ENCODE results near the gene TGFBR2. TPM values are rescaled to one million over a fixed set of nuclear protein-coding genes. Genes with fewer than 3 reads are reported as not detected.

Gene TGFBR2
- total and polyA plus RNA-seq, 10 of the 15 experiments (the other 5 are each of a cell fraction or from before 2014, with no cell fraction given), result 0.02 to 0.98 (median 0.18) TPM; not detected in 1

DNA sequence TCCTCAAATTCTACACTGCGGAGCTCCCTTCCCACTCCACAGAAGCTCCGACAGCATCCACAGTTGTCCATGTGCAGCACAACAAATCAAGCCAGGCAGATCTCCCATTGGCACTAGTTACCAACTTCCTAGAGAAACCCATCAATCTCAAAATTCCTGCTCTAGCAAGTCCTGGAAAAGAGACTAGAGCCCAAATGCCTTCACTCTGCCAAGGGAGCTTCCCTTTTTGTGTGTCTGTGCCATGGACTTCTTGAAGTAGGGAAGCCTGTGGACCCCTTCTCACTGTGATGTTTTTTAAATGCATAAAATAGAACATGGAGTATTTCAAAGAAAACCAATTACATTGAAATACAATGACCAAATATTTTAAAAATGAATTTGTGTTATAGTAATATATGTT, 59.1 kb downstream of the TGFBR2 start:
- POLR2A ChIA-PET, result no interaction called here
- Histone ChIP-seq H4K20me1 (ENCODE audit: control insufficient read depth, insufficient read depth) (no peaks in the 10 kb centered on the region), H3K9me3 (replicated peaks; ENCODE audit: control insufficient read depth, insufficient read depth, low read length) (no peaks in the 10 kb centered on the region), H3K79me2 (ENCODE audit: control insufficient read depth, insufficient read depth, low read length) (no peaks in the 10 kb centered on the region), H3K4me3 (no peak overlapping the region), H3K9ac (ENCODE audit: control insufficient read depth, insufficient read depth, low read length) (no peak overlapping the region), H3K4me1 (ENCODE audit: control insufficient read depth, insufficient read depth, low read length) (no peaks in the 10 kb centered on the region; the same call in 1 of the 2 replicates), H3K4me2 (ENCODE audit: control insufficient read depth, insufficient read depth) (no peak overlapping the region), H3K27me3 (replicated peaks in 1 of 2; ENCODE audit: control insufficient read depth in 2 of 2, insufficient read depth in 2 of 2, low read length in 1 of 2) (no peaks in the 10 kb centered on the region), H3K36me3 (ENCODE audit: control insufficient read depth in 2 of 2, insufficient read depth in 2 of 2, low read length in 1 of 2) (no peaks in the 10 kb centered on the region), H3K27ac (ENCODE audit: control insufficient read depth, insufficient read depth) (no peak overlapping the region), H2AFZ (ENCODE audit: control insufficient read depth, low read depth, low read length) (no peak overlapping the region)
- no TSS peak for BruUV-seq (replicated peaks)
- DNase-seq (ENCODE audit: low read depth, low spot score), result no peak
- no peak for ATAC-seq
- 88% methylated on average over 2 of the region's 2 CpGs for WGBS (ENCODE audit: insufficient coverage, insufficient replicate concordance, low lambda C conversion rate, missing lambda C conversion rate)
- CTCF ChIA-PET, result no interaction called here
- no peak for FAIRE-seq
- in situ Hi-C loops (cut with MboI), result no loop called here
- SMC1A ChIA-PET (ENCODE audit: uncharacterized antibody, unreplicated experiment), result no interaction called here
- RAD21 ChIA-PET (ENCODE audit: unreplicated experiment), result no interaction called here
- intact Hi-C loops (cut with micrococcal nuclease; ENCODE audit: unreplicated experiment), result no loop called here
- TF ChIP-seq ZZZ3 (IDR thresholded peaks at IDR 0.05; ENCODE audit: control insufficient read depth, insufficient read length, low read depth) (no peak), NFIC (IDR thresholded peaks at IDR 0.05; ENCODE audit: low read depth, low read length) (no peak), NFYB (IDR thresholded peaks at IDR 0.05; ENCODE audit: insufficient read depth, low read depth, low read length) (no peak), MXI1 (IDR thresholded peaks at IDR 0.05; ENCODE audit: low read depth, low read length) (no peak), HDGF (IDR thresholded peaks at IDR 0.05) (no peak), EZH2 (IDR thresholded peaks at IDR 0.05; ENCODE audit: borderline replicate concordance, control insufficient read depth, low read depth, low read length) (no peak), MYB (IDR thresholded peaks at IDR 0.05; ENCODE audit: borderline replicate concordance, low read depth, low read length) (no peak), ZNF217 (IDR thresholded peaks at IDR 0.05) (no peak), TARDBP (IDR thresholded peaks at IDR 0.05; ENCODE audit: borderline replicate concordance) (no peak), STAT1 (conservative IDR thresholded peaks at IDR 0.05) (no peak), GATAD2B (conservative IDR thresholded peaks at IDR 0.05; ENCODE audit: low read depth) (no peak), NR2C1 (IDR thresholded peaks at IDR 0.05) (no peak), IRF4 (IDR thresholded peaks at IDR 0.05; ENCODE audit: low read depth, low read length) (no peak), NFXL1 (IDR thresholded peaks at IDR 0.05; ENCODE audit: borderline replicate concordance) (no peak), RB1 (IDR thresholded peaks at IDR 0.05; ENCODE audit: borderline replicate concordance) (no peak)
- TF ChIP-seq, protein P1, sequence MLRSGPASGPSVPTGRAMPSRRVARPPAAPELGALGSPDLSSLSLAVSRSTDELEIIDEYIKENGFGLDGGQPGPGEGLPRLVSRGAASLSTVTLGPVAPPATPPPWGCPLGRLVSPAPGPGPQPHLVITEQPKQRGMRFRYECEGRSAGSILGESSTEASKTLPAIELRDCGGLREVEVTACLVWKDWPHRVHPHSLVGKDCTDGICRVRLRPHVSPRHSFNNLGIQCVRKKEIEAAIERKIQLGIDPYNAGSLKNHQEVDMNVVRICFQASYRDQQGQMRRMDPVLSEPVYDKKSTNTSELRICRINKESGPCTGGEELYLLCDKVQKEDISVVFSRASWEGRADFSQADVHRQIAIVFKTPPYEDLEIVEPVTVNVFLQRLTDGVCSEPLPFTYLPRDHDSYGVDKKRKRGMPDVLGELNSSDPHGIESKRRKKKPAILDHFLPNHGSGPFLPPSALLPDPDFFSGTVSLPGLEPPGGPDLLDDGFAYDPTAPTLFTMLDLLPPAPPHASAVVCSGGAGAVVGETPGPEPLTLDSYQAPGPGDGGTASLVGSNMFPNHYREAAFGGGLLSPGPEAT (IDR thresholded peaks at IDR 0.05; ENCODE audit: low read depth), result no peak
- TF ChIP-seq, protein P2, sequence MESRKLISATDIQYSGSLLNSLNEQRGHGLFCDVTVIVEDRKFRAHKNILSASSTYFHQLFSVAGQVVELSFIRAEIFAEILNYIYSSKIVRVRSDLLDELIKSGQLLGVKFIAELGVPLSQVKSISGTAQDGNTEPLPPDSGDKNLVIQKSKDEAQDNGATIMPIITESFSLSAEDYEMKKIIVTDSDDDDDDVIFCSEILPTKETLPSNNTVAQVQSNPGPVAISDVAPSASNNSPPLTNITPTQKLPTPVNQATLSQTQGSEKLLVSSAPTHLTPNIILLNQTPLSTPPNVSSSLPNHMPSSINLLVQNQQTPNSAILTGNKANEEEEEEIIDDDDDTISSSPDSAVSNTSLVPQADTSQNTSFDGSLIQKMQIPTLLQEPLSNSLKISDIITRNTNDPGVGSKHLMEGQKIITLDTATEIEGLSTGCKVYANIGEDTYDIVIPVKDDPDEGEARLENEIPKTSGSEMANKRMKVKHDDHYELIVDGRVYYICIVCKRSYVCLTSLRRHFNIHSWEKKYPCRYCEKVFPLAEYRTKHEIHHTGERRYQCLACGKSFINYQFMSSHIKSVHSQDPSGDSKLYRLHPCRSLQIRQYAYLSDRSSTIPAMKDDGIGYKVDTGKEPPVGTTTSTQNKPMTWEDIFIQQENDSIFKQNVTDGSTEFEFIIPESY (IDR thresholded peaks at IDR 0.05), result no peak
- TF ChIP-seq, protein P3, sequence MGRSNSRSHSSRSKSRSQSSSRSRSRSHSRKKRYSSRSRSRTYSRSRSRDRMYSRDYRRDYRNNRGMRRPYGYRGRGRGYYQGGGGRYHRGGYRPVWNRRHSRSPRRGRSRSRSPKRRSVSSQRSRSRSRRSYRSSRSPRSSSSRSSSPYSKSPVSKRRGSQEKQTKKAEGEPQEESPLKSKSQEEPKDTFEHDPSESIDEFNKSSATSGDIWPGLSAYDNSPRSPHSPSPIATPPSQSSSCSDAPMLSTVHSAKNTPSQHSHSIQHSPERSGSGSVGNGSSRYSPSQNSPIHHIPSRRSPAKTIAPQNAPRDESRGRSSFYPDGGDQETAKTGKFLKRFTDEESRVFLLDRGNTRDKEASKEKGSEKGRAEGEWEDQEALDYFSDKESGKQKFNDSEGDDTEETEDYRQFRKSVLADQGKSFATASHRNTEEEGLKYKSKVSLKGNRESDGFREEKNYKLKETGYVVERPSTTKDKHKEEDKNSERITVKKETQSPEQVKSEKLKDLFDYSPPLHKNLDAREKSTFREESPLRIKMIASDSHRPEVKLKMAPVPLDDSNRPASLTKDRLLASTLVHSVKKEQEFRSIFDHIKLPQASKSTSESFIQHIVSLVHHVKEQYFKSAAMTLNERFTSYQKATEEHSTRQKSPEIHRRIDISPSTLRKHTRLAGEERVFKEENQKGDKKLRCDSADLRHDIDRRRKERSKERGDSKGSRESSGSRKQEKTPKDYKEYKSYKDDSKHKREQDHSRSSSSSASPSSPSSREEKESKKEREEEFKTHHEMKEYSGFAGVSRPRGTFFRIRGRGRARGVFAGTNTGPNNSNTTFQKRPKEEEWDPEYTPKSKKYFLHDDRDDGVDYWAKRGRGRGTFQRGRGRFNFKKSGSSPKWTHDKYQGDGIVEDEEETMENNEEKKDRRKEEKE (IDR thresholded peaks at IDR 0.05), result no peak
